HG02840 (cell line): ENCODE results near the gene KLF3.

Source experiments
- ATAC-seq: cut with Tn5 transposase; IDR thresholded peaks from one replicate; pipeline ENCODE4 v1.9.1; 2021; ENCODE audit warnings: mild to moderate bottlenecking, moderate library complexity, moderate number of reproducible peaks; ENCODE audit not compliant: unreplicated experiment, low FRiP score

KLF3 gene

GRCh38 chr4:38734446-38734845, 70.4 kb downstream of the KLF3 start:
- no peak for ATAC-seq

- no peak for ATAC-seq
Measured at GRCh38 chr4:38734911-38735310, 70.9 kb downstream of the KLF3 start.

DNA sequence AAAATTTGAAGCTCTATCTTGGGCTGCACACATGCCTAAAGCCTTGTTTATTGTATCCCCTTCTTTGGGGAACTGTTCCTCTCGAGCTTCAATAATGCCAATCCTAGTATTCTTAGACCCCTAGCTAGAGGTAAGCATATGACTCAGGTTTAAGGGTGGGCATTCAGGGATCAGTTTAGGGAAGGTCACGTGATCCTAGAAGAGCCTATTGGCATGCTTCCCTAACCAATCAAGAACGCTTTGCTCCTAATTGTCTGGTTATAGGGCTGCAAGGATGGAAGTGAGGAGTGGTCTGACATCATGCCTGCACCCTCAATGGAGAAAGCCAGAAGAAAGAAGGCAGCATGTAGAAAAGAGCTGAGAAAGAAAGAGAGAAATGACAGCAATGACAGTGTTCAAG, 71.9 kb downstream of the KLF3 start:
- no peak for ATAC-seq

GRCh38 chr4:38738940-38739803, 75.2 kb downstream of the KLF3 start:
- no peak for ATAC-seq

- no peak for ATAC-seq
Measured at GRCh38 chr4:38740303-38740702, 76.3 kb downstream of the KLF3 start.

GRCh38 chr4:38743866-38744265, 79.9 kb downstream of the KLF3 start:
- ATAC-seq, result no peak

DNA sequence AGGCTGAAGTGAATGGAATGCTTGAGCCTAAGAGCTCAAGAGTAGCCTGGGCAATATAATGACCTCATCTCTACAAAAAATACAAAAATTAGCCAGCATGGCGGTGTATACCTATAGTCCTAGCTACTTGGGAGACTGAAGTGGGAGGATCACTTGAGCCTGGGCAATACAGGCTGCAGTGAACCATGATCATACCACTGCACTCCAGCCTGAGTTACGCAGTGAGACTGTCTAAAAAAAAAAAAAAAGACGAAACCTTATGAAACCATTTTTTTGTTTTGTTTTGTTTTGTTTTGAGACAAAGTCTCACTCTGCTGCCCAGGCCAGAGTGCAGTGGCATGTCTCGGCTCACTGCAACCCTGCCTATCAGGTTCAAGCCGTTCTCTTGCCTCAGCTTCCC, 81.9 kb downstream of the KLF3 start:
- ATAC-seq, result no peak

DNA sequence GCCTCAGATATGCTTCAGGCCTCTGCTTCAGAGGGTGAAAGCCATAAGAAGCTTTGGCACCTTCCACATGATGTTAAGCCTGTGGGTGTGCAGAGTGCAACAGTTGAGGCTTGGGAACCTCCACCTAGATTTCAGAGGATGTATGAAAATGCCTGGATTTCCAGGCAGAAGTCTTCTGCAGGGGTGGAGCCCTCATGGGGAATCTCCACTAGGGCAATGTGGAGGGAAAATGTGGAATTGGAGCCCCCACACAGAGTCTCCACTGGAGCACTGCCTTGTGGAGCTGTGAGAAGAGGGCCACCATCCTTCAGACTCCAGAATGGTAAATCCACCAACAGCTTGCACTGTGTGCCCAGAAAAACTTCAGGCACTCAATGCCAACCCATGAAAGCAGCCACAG, 83.6 kb downstream of the KLF3 start:
- ATAC-seq, result no peak

DNA sequence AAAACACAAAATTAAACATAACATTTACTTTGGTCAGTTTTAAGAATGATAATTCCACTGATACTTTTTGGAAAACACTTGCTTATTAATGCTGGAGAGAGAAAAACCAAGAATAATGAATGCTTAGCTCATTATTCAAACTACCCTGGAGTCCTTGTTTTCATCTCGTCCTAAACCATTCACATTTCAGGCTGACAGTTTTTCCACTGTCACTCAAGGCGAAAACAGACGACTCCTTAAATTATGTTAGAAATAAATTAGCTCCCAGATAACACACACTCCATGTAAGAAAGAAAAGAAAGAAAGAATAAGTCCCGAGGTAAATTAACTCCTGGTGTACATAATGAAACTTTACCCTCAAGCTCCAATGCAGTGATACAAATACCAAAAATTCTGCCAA, 85.3 kb downstream of the KLF3 start:
- ATAC-seq, result no peak
